HG02642 (cell line): Measurements from ENCODE around the gene PRAMEF27.
"Not testable (repeated sequence)": the region's sequence is repeated elsewhere in the genome, so short reads cannot be mapped to it uniquely, and the experiment has no call there.

ENCODE experiments used
- ATAC-seq: cut with Tn5 transposase; IDR thresholded peaks from one replicate; pipeline ENCODE4 v1.9.1; 2021; ENCODE audit warnings: mild to moderate bottlenecking; ENCODE audit not compliant: unreplicated experiment, poor library complexity

The PRAMEF27 gene

DNA sequence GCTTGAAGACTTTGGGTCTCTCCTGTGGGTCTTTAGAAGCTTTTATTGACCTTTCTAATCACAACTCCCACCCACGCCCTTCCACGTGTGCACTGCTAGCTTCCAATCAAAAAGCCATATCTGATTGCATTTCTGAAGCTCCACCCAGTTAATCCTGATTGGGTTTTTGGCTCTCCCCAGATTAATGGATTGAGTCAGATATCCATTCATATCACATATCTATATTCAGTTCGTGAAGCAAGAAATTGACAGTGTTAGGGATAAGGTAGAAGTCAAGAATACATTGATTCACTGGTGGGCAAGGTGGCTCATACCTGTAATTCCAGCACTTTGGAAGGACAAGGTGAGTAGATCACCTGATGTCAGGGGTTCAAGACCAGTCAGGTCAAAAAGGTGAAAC is at the start of gene PRAMEF27:
Gene PRAMEF27, minus strand, starts transcription at position 101 of the 400 bp plus-strand sequence. CDS start 2,916 bp downstream, outside the sequence.
- ATAC-seq = not testable (repeated sequence)

GRCh38 chr1:13070474-13070873 is 14.1 kb upstream of the PRAMEF27 start, which contains the start of gene PRAMEF25:
PRAMEF25 (plus strand) TSS chr1:13070774; CDS start chr1:13073694, 2,920 bp downstream.
- ATAC-seq = not testable (repeated sequence)

GRCh38 chr1:13019846-13020245 is 36.5 kb downstream of the PRAMEF27 start:
- not testable (repeated sequence) for ATAC-seq

GRCh38 chr1:13011932-13012331 is 44.4 kb downstream of the PRAMEF27 start:
- not testable (repeated sequence) for ATAC-seq

DNA sequence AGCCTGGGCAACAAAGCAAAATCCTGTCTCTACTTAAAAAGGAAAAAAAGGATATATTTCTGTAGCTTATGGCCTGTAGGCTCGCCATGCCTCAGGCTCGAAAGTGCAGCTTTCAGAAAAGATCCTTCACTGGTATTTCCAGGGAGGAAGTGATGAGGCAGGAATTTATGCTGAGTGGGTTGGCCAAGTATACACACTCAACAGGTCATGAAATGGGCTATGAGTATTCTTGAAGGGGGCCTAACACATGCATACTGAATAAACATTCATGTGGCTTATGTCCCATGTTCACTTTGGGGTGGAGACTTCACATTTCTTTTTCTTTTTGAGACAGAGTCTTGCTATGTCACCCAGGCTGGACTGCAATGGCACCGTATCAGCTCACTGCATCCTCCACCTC is 47.0 kb downstream of the PRAMEF27 start:
- not testable (repeated sequence) for ATAC-seq

- not testable (repeated sequence) for ATAC-seq
These were observed 50.6 kb downstream of the PRAMEF27 start for GRCh38 chr1:13005732-13006131.
